WTC11 (cell line): Measurements from ENCODE around the gene CFAP100. TPM values are rescaled to one million over a fixed set of nuclear protein-coding genes. Genes with fewer than 3 reads are reported as not detected.

Experiments used
- ATAC-seq: fragments of 200-7000 bp; cut with Tn5 transposase; 2 replicates; pipeline ENCODE4 v1.10.0; 2021; ENCODE audit warnings: mild to moderate bottlenecking, moderate library complexity
- CTCF ChIA-PET: fragments of 300-600 bp; sonication (Branson Sonifier 250); formaldehyde crosslinking; loops from one replicate; lab custom pipeline; 2021; ENCODE audit warnings: antibody characterized with exemption; lab: Charles Lee
- POLR2A ChIA-PET: fragments of 350-600 bp; sonication (Branson Sonifier 250); formaldehyde crosslinking; loops from one replicate; lab custom pipeline; 2021; ENCODE audit warnings: antibody characterized with exemption; lab: Charles Lee
- DNase-seq: peaks from one replicate; pipeline ENCODE4 v3.0.0; 2021; ENCODE audit warnings: low spot score
- H3K27ac Mint-ChIP-seq: 2 replicates; pipeline ENCODE4 v1.8.0; 2021; ENCODE audit warnings: mixed read lengths
- H3K27me3 Mint-ChIP-seq: 2 replicates; pipeline ENCODE4 v1.8.0; 2021; ENCODE audit warnings: low read depth, mild to moderate bottlenecking, moderate library complexity, mixed read lengths
- H3K36me3 Mint-ChIP-seq: 2 replicates; pipeline ENCODE4 v1.8.0; 2021; ENCODE audit warnings: mixed read lengths
- H3K4me1 Mint-ChIP-seq: 2 replicates; pipeline ENCODE4 v1.8.0; 2022; ENCODE audit warnings: mixed read lengths
- H3K4me3 Mint-ChIP-seq: 2 replicates; pipeline ENCODE4 v1.8.0; 2021; ENCODE audit warnings: mild to moderate bottlenecking, moderate library complexity, mixed read lengths
- H3K9me3 Mint-ChIP-seq: 2 replicates; pipeline ENCODE4 v1.8.0; 2021; ENCODE audit warnings: mixed read lengths
- AFF4 ChIP-seq: sonication (generic); formaldehyde crosslinking; IDR thresholded peaks from 2 replicates; pipeline ENCODE4 v1.8.1; 2023; ENCODE audit warnings: mild to moderate bottlenecking, missing genetic modification reagents, borderline replicate concordance
- ATF1 ChIP-seq: sonication (generic); formaldehyde crosslinking; IDR thresholded peaks from 2 replicates; pipeline ENCODE4 v1.8.1; 2023; ENCODE audit warnings: mild to moderate bottlenecking, moderate library complexity, missing genetic modification reagents
- ATF2 ChIP-seq: sonication (generic); formaldehyde crosslinking; IDR thresholded peaks from 2 replicates; pipeline ENCODE4 v1.8.1; 2022; ENCODE audit warnings: low read depth, missing genetic modification reagents, borderline replicate concordance
- CREM ChIP-seq: sonication (generic); formaldehyde crosslinking; IDR thresholded peaks from 2 replicates; pipeline ENCODE4 v1.8.1; 2022; ENCODE audit warnings: mild to moderate bottlenecking, missing genetic modification reagents, moderate library complexity
- FOXP1 ChIP-seq: sonication (generic); formaldehyde crosslinking; IDR thresholded peaks from 2 replicates; pipeline ENCODE4 v1.8.0; 2022; ENCODE audit warnings: missing genetic modification reagents, mild to moderate bottlenecking, moderate library complexity, borderline replicate concordance
- GRHL2 ChIP-seq: fragments of 250-450 bp; sonication (Bioruptor Pico); IDR thresholded peaks from 2 replicates; pipeline ENCODE4 v1.8.0; 2022; ENCODE audit warnings: mild to moderate bottlenecking, moderate library complexity; ENCODE audit not compliant: insufficient replicate concordance, severe bottlenecking
- GTF2I ChIP-seq: fragments of 250-450 bp; sonication (Bioruptor Pico); conservative IDR thresholded peaks from 2 replicates; pipeline ENCODE4 v1.4.0; 2021; ENCODE audit warnings: mild to moderate bottlenecking
- IRF2 ChIP-seq: sonication (generic); formaldehyde crosslinking; IDR thresholded peaks from 2 replicates; pipeline ENCODE4 v1.8.0; 2022; ENCODE audit warnings: low read depth, missing genetic modification reagents, borderline replicate concordance
- NFYB ChIP-seq: sonication (generic); formaldehyde crosslinking; conservative IDR thresholded peaks from 2 replicates; pipeline ENCODE4 v1.8.0; 2022; ENCODE audit warnings: low read depth, missing genetic modification reagents
- RELA ChIP-seq: sonication (generic); formaldehyde crosslinking; IDR thresholded peaks from 2 replicates; pipeline ENCODE4 v1.8.1; 2022; ENCODE audit warnings: missing genetic modification reagents, mild to moderate bottlenecking, borderline replicate concordance
- TCF7 ChIP-seq: sonication (generic); formaldehyde crosslinking; IDR thresholded peaks from 2 replicates; pipeline ENCODE4 v1.8.0; 2022; ENCODE audit warnings: mild to moderate bottlenecking, low read depth, missing genetic modification reagents, moderate library complexity
- TP53 ChIP-seq: sonication (generic); formaldehyde crosslinking; IDR thresholded peaks from 2 replicates; pipeline ENCODE4 v1.8.1; 2023; ENCODE audit warnings: mild to moderate bottlenecking, missing genetic modification reagents
- ZNF219 ChIP-seq: sonication (generic); formaldehyde crosslinking; IDR thresholded peaks from 2 replicates; pipeline ENCODE4 v1.8.0; 2023; ENCODE audit warnings: missing genetic modification reagents, mild to moderate bottlenecking, borderline replicate concordance
- ZNF263 ChIP-seq: sonication (generic); formaldehyde crosslinking; IDR thresholded peaks from 2 replicates; pipeline ENCODE4 v1.8.1; 2022; ENCODE audit warnings: low read depth, mild to moderate bottlenecking, moderate library complexity, missing genetic modification reagents
- total RNA-seq: library from RNA; stranded (reverse); gene quantifications from 3 replicates; pipeline ENCODE4 v1.2.3, GENCODE V29; 2021
- TF ChIP-seq, protein P1 (sequence below): sonication (generic); formaldehyde crosslinking; IDR thresholded peaks from 2 replicates; pipeline ENCODE4 v1.8.0; 2022; ENCODE audit warnings: mild to moderate bottlenecking, missing genetic modification reagents
- TF ChIP-seq, protein P2 (sequence below): sonication (generic); formaldehyde crosslinking; conservative IDR thresholded peaks from 2 replicates; pipeline ENCODE4 v1.8.1; 2022; ENCODE audit warnings: mild to moderate bottlenecking, missing genetic modification reagents
- TF ChIP-seq, protein P3 (sequence below): sonication (generic); formaldehyde crosslinking; IDR thresholded peaks from 2 replicates; pipeline ENCODE4 v1.8.0; 2023; ENCODE audit warnings: missing genetic modification reagents

Gene CFAP100
- total RNA-seq, 1 experiment from 2014 or later, result not detected

GRCh38 chr3:126372413-126373145 is 22.1 kb upstream of the CFAP100 start (continued):
- TF ChIP-seq, protein P1, sequence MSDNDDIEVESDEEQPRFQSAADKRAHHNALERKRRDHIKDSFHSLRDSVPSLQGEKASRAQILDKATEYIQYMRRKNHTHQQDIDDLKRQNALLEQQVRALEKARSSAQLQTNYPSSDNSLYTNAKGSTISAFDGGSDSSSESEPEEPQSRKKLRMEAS, result no peak

- H3K4me1 Mint-ChIP-seq, result peaks cover 14% of the 10 kb centered on the region
- H3K27ac Mint-ChIP-seq, result no peak overlapping the region
- ChIA-PET CTCF (no interaction called here), POLR2A (no interaction called here)
- ATAC-seq (no peak), DNase-seq (no peak)
- H3K9me3 Mint-ChIP-seq, result 0 out of 2 replicates have a peak, but pooled peaks cover 7% of the 10 kb centered on the region
- H3K4me3 Mint-ChIP-seq, result no peak overlapping the region
- TF ChIP-seq, protein P2, sequence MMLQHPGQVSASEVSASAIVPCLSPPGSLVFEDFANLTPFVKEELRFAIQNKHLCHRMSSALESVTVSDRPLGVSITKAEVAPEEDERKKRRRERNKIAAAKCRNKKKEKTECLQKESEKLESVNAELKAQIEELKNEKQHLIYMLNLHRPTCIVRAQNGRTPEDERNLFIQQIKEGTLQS (CRISPR knock-in tag), result no peak
- TF ChIP-seq TCF7 (CRISPR knock-in tag) (no peak), ATF1 (no peak), RELA (no peak), AFF4 (CRISPR knock-in tag) (no peak), CREM (CRISPR knock-in tag) (no peak), ZNF219 (no peak), ATF2 (CRISPR knock-in tag) (no peak), NFYB (no peak), TP53 (CRISPR knock-in tag) (no peak), ZNF263 (no peak), GRHL2 (CRISPR knock-in tag) (no peak), IRF2 (no peak), GTF2I (CRISPR knock-in tag) (no peak), FOXP1 (CRISPR knock-in tag) (no peak)
- TF ChIP-seq, protein P3, sequence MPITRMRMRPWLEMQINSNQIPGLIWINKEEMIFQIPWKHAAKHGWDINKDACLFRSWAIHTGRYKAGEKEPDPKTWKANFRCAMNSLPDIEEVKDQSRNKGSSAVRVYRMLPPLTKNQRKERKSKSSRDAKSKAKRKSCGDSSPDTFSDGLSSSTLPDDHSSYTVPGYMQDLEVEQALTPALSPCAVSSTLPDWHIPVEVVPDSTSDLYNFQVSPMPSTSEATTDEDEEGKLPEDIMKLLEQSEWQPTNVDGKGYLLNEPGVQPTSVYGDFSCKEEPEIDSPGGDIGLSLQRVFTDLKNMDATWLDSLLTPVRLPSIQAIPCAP, result no peak
- TF ChIP-seq, all 79 proteins: peak for 0
- peaks cover 2% of the 10 kb centered on the region; the same call in 1 of the 2 replicates for H3K27me3 Mint-ChIP-seq
- peaks cover 6% of the 10 kb centered on the region for H3K36me3 Mint-ChIP-seq
These were observed 21.5 kb upstream of the CFAP100 start for GRCh38 chr3:126373146-126373613.
